Activated naive CD4-positive, alpha-beta T cell treated with anti-CD3 and anti-CD28 coated beads, Interleukin-2, amount 10 ng/mL, durations not matched to agents 7 days and 5 days (primary cell): ENCODE results near the gene OBSL1.

Experiments used
- CTCF ChIA-PET: fragments of 350-600 bp; sonication (Branson Sonifier 250); formaldehyde crosslinking; loops from one replicate; lab custom pipeline; 2021; ENCODE audit warnings: antibody characterized with exemption; lab: Charles Lee
- DNase-seq: peaks from one replicate; pipeline ENCODE4 v3.0.0-alpha.2; 2020
- H3K27ac Mint-ChIP-seq: one replicate; pipeline ENCODE4 v1.8.0; 2021; ENCODE audit warnings: mild to moderate bottlenecking, moderate library complexity, mixed read lengths
- H3K27me3 Mint-ChIP-seq: one replicate; pipeline ENCODE4 v1.8.0; 2021; ENCODE audit warnings: mild to moderate bottlenecking, mixed read lengths
- H3K36me3 Mint-ChIP-seq: one replicate; pipeline ENCODE4 v1.8.0; 2021; ENCODE audit warnings: mixed read lengths
- H3K4me1 Mint-ChIP-seq: one replicate; pipeline ENCODE4 v1.8.0; 2021; ENCODE audit warnings: mixed read lengths
- H3K4me3 Mint-ChIP-seq: one replicate; pipeline ENCODE4 v1.8.0; 2021; ENCODE audit warnings: mild to moderate bottlenecking, moderate library complexity, mixed read lengths
- H3K9me3 Mint-ChIP-seq: one replicate; pipeline ENCODE4 v1.8.0; 2021; ENCODE audit warnings: mixed read lengths

Gene OBSL1

GRCh38 chr2:219508971-219509779 is 62.2 kb downstream of the OBSL1 start:
- Mint-ChIP-seq H3K27ac (no peak overlapping the region), H3K4me3 (no peak overlapping the region), H3K36me3 (peaks cover 3% of the 10 kb centered on the region), H3K27me3 (peaks cover 66% of the 10 kb centered on the region), H3K4me1 (peaks cover 13% of the 10 kb centered on the region), H3K9me3 (no peaks in the 10 kb centered on the region)
- CTCF ChIA-PET: interaction anchor here (0.6 to 3.6 kb wide), 14 partner anchors 8 to 1751 kb away, joined by 3 to 25 read pairs (median 8); partner anchors contain the start of gene GMPPA
- no peak for DNase-seq

- CTCF ChIA-PET: interaction anchor here (0.8 to 2.6 kb wide), 6 partner anchors 10 to 105 kb away, joined by 3 to 16 read pairs (median 5); a partner anchor contains a TSS
These were observed 63.0 kb downstream of the OBSL1 start for GRCh38 chr2:219508444-219508734.

GRCh38 chr2:219507581-219508443 is 63.5 kb downstream of the OBSL1 start:
- peaks cover 7% of the 10 kb centered on the region for H3K36me3 Mint-ChIP-seq
- H3K4me3 Mint-ChIP-seq: no peak overlapping the region
- CTCF ChIA-PET: interaction anchor here (0.8 to 2.6 kb wide), 7 partner anchors 11 to 104 kb away, joined by 3 to 16 read pairs (median 4); a partner anchor contains a TSS

More at GRCh38 chr2:219508444-219508734, 63.0 kb downstream of the OBSL1 start:
- no peaks in the 10 kb centered on the region for H3K9me3 Mint-ChIP-seq
- H3K4me3 Mint-ChIP-seq: no peak overlapping the region
- peaks cover 9% of the 10 kb centered on the region for H3K4me1 Mint-ChIP-seq
- no peak overlapping the region for H3K27ac Mint-ChIP-seq
- peaks cover 7% of the 10 kb centered on the region for H3K36me3 Mint-ChIP-seq
- H3K27me3 Mint-ChIP-seq: peaks cover 59% of the 10 kb centered on the region
- no peak for DNase-seq

GRCh38 chr2:219506802-219507526 is 64.4 kb downstream of the OBSL1 start:
- no peak overlapping the region for H3K4me3 Mint-ChIP-seq

More at GRCh38 chr2:219507581-219508443, 63.5 kb downstream of the OBSL1 start:
- no peak for DNase-seq
- Mint-ChIP-seq H3K4me1 (peaks cover 9% of the 10 kb centered on the region), H3K9me3 (no peaks in the 10 kb centered on the region), H3K27me3 (peaks cover 53% of the 10 kb centered on the region), H3K27ac (no peak overlapping the region)

GRCh38 chr2:219506153-219506801 is 65.1 kb downstream of the OBSL1 start:
- DNase-seq: no peak
- H3K27me3 Mint-ChIP-seq: peaks cover 37% of the 10 kb centered on the region
- no peak overlapping the region for H3K4me3 Mint-ChIP-seq
- no peaks in the 10 kb centered on the region for H3K9me3 Mint-ChIP-seq
- no peak overlapping the region for H3K27ac Mint-ChIP-seq
- peaks cover 11% of the 10 kb centered on the region for H3K4me1 Mint-ChIP-seq
- CTCF ChIA-PET: interaction anchor here (2.6 kb wide), 1 partner anchor 11 kb away, joined by 16 read pairs; a partner anchor contains a TSS
- peaks cover 8% of the 10 kb centered on the region for H3K36me3 Mint-ChIP-seq

More at GRCh38 chr2:219506802-219507526, 64.4 kb downstream of the OBSL1 start:
- Mint-ChIP-seq H3K36me3 (peaks cover 8% of the 10 kb centered on the region), H3K4me1 (peaks cover 9% of the 10 kb centered on the region), H3K27me3 (peaks cover 44% of the 10 kb centered on the region), H3K9me3 (no peaks in the 10 kb centered on the region), H3K27ac (no peak overlapping the region)
- DNase-seq: no peak
- CTCF ChIA-PET: interaction anchor here (1.2 to 2.6 kb wide), 4 partner anchors 11 to 36 kb away, joined by 3 to 16 read pairs (median 5); a partner anchor contains a TSS

GRCh38 chr2:219505585-219505984 is 65.8 kb downstream of the OBSL1 start:
- Mint-ChIP-seq H3K4me1 (peaks cover 16% of the 10 kb centered on the region), H3K4me3 (no peak overlapping the region), H3K36me3 (peaks cover 8% of the 10 kb centered on the region), H3K9me3 (no peaks in the 10 kb centered on the region), H3K27ac (no peak overlapping the region), H3K27me3 (peaks cover 31% of the 10 kb centered on the region)
- DNase-seq: no peak
- CTCF ChIA-PET: interaction anchor here (2.6 kb wide), 1 partner anchor 10 kb away, joined by 16 read pairs; a partner anchor contains a TSS

GRCh38 chr2:219502618-219503017 is 68.7 kb downstream of the OBSL1 start:
- Mint-ChIP-seq H3K27ac (no peak overlapping the region), H3K9me3 (no peaks in the 10 kb centered on the region), H3K27me3 (peaks cover 12% of the 10 kb centered on the region), H3K4me1 (peaks cover 31% of the 10 kb centered on the region), H3K36me3 (peaks cover 13% of the 10 kb centered on the region), H3K4me3 (no peak overlapping the region)
- CTCF ChIA-PET: interaction anchor here (3.4 kb wide), 1 partner anchor 8 kb away, joined by 19 read pairs; no protein-coding TSS in a partner anchor
- DNase-seq: no peak

- peaks cover 36% of the 10 kb centered on the region for H3K4me1 Mint-ChIP-seq
- no peak overlapping the region for H3K27ac Mint-ChIP-seq
- H3K36me3 Mint-ChIP-seq: peaks cover 13% of the 10 kb centered on the region
- CTCF ChIA-PET: interaction anchor here (3.4 kb wide), 1 partner anchor 8 kb away, joined by 19 read pairs; no protein-coding TSS in a partner anchor
- DNase-seq: no peak
- H3K4me3 Mint-ChIP-seq: no peak overlapping the region
- no peaks in the 10 kb centered on the region for H3K9me3 Mint-ChIP-seq
- H3K27me3 Mint-ChIP-seq: peaks cover 19% of the 10 kb centered on the region
These were observed 69.5 kb downstream of the OBSL1 start for GRCh38 chr2:219501849-219502248.
